Measurements from ENCODE around the gene CEBPA. TPM values are rescaled to one million over a fixed set of nuclear protein-coding genes. Genes with fewer than 3 reads are reported as not detected.

CEBPA gene
- total RNA-seq, 2 donors from 2014 or later = 1.8 to 2.1 TPM

DNA sequence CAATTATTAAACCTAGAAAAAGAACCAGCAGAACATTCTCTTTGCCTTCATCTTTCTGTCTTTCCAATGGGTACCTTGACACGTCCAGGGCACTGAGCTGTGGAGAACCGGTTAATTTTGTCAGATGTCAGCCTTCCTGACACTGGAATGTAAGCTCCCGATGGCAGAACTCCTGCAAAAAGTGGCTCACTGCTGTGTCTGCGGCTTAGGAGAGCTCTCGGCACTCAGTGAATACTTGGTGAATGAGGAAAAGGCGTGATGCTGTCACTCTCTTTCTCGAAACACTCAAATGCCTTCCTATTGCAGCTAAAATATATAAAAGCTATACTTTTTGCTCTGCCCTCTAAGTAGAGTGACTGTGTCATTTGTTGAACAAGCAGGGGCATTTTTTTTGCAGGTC is 17.6 kb downstream of the CEBPA start:
- no peak for DNase-seq
- H3K4me3 Mint-ChIP-seq = no peak overlapping the region
- Histone ChIP-seq H3K27me3 (ENCODE audit: control insufficient read depth, insufficient read depth, low read length, poor library complexity, severe bottlenecking) (no peaks in the 10 kb centered on the region), H3K9ac (ENCODE audit: extremely low read depth, low read length, poor library complexity, severe bottlenecking) (no peak overlapping the region), H3K36me3 (ENCODE audit: control insufficient read depth, insufficient read depth, low read length) (no peaks in the 10 kb centered on the region), H3K4me1 (ENCODE audit: control insufficient read depth, insufficient read depth, low read length) (no peaks in the 10 kb centered on the region), H3K9me3 (ENCODE audit: control insufficient read depth, low read length) (peaks cover 12% of the 10 kb centered on the region), H3K4me3 (ENCODE audit: low read length) (no peak overlapping the region), H3K27ac (ENCODE audit: low read depth, low read length) (no peak overlapping the region)
- WGBS, 2 experiments (ENCODE audit: insufficient coverage in 1 of 2, insufficient read length in 1 of 2) = 57 to 80% methylated on average over 5 to 7 of the region's 7 CpGs
- H3K36me3 Mint-ChIP-seq (ENCODE audit: low read depth) = no peaks in the 10 kb centered on the region
- TF ChIP-seq CTCF (conservative IDR thresholded peaks at IDR 0.05) = no peak
- H3K9me3 Mint-ChIP-seq = peaks cover 7% of the 10 kb centered on the region
- peaks cover 8% of the 10 kb centered on the region for H3K27me3 Mint-ChIP-seq (ENCODE audit: insufficient read depth)
- H3K4me1 Mint-ChIP-seq = no peaks in the 10 kb centered on the region
- H3K27ac Mint-ChIP-seq = no peak overlapping the region

DNA sequence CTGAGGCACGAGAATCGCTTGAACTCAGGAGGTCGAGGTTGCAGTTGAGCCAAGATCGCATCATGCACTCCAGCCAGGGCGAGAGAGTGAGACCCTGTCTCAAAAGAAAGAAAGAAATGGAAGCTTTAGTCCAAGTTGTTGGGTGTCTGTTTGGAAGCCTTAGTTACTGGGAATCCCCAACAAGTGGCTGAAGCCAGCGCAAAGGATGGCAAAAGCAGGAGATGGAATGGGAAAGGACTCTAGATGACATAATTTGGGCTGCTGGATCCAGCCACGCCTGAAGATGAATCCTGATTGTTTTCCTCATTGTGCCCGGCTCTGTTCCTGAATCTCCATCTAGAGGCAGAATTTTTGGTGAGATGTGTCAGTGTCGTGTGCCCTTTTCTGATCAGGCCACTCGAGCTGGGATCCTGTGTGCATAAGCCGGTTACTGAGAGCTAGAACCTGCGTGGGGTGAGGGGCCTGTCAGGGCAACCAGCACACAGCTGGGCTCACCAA is 18.1 kb downstream of the CEBPA start:
- no peak overlapping the region for H3K27ac ChIP-seq (ENCODE audit: low read depth, low read length)
- Mint-ChIP-seq H3K27me3 (ENCODE audit: insufficient read depth) (peaks cover 5% of the 10 kb centered on the region), H3K9me3 (peaks cover 6% of the 10 kb centered on the region), H3K27ac (no peak overlapping the region), H3K4me1 (no peaks in the 10 kb centered on the region), H3K36me3 (ENCODE audit: low read depth) (no peaks in the 10 kb centered on the region), H3K4me3 (no peak overlapping the region)
- no peaks in the 10 kb centered on the region for H3K4me1 ChIP-seq (ENCODE audit: control insufficient read depth, insufficient read depth, low read length)
- no peak for TF ChIP-seq CTCF (conservative IDR thresholded peaks at IDR 0.05)
- H3K9ac ChIP-seq (ENCODE audit: extremely low read depth, low read length, poor library complexity, severe bottlenecking) = no peak overlapping the region
- no peaks in the 10 kb centered on the region for H3K27me3 ChIP-seq (ENCODE audit: control insufficient read depth, insufficient read depth, low read length, poor library complexity, severe bottlenecking)
- no peaks in the 10 kb centered on the region for H3K36me3 ChIP-seq (ENCODE audit: control insufficient read depth, insufficient read depth, low read length)
- peaks cover 10% of the 10 kb centered on the region for H3K9me3 ChIP-seq (ENCODE audit: control insufficient read depth, low read length)
- WGBS, 2 experiments (ENCODE audit: insufficient coverage in 1 of 2, insufficient read length in 1 of 2) = 91 to 94% methylated on average over 9 to 12 of the region's 12 CpGs
- H3K4me3 ChIP-seq (ENCODE audit: low read length) = no peak overlapping the region
- DNase-seq = no peak

GRCh38 chr19:33283589-33283988 is 18.7 kb downstream of the CEBPA start:
- Mint-ChIP-seq H3K4me1 (no peaks in the 10 kb centered on the region), H3K27ac (no peak overlapping the region), H3K4me3 (no peak overlapping the region), H3K9me3 (peaks cover under 1% of the 10 kb centered on the region), H3K27me3 (ENCODE audit: insufficient read depth) (no peaks in the 10 kb centered on the region), H3K36me3 (ENCODE audit: low read depth) (no peaks in the 10 kb centered on the region)
- no peak overlapping the region for H3K27ac ChIP-seq (ENCODE audit: low read depth, low read length)
- no peaks in the 10 kb centered on the region for H3K36me3 ChIP-seq (ENCODE audit: control insufficient read depth, insufficient read depth, low read length)
- no peaks in the 10 kb centered on the region for H3K27me3 ChIP-seq (ENCODE audit: control insufficient read depth, insufficient read depth, low read length, poor library complexity, severe bottlenecking)
- no peak overlapping the region for H3K9ac ChIP-seq (ENCODE audit: extremely low read depth, low read length, poor library complexity, severe bottlenecking)
- WGBS, 2 experiments (ENCODE audit: insufficient coverage in 1 of 2, insufficient read length in 1 of 2) = 89% methylated on average over 6 of the region's 6 CpGs; no CpG with 5 or more reads in 1 of the 2 experiments
- no peak for TF ChIP-seq CTCF (conservative IDR thresholded peaks at IDR 0.05)
- H3K4me1 ChIP-seq (ENCODE audit: control insufficient read depth, insufficient read depth, low read length) = no peaks in the 10 kb centered on the region
- no peak overlapping the region for H3K4me3 ChIP-seq (ENCODE audit: low read length)
- peaks cover 4% of the 10 kb centered on the region for H3K9me3 ChIP-seq (ENCODE audit: control insufficient read depth, low read length)
- DNase-seq = no peak
